Immature natural killer cell (primary cell): Measurements from ENCODE around the gene SPINT1. TPM values are rescaled to one million over a fixed set of nuclear protein-coding genes. Genes with fewer than 3 reads are reported as not detected.

Experiments
- DNase-seq, 3 donors: peaks; one replicate each; pipeline ENCODE4 v3.0.0; 2022; ENCODE audit warnings: mixed read lengths in 1 of 3
- H3K27ac Mint-ChIP-seq, 6 donors: one replicate each; pipeline ENCODE4 v1.8.0; 2020; ENCODE audit warnings: mixed read lengths in 6 of 6, mild to moderate bottlenecking in 5 of 6, inconsistent platforms in 4 of 6, moderate library complexity in 3 of 6
- H3K27me3 Mint-ChIP-seq, 3 donors: one replicate each; pipeline ENCODE4 v1.8.0; 2020 to 2021; ENCODE audit warnings: low read depth in 3 of 3, mild to moderate bottlenecking in 3 of 3, mixed read lengths in 3 of 3, moderate library complexity in 3 of 3, inconsistent platforms in 1 of 3
- H3K36me3 Mint-ChIP-seq, 3 donors: one replicate each; pipeline ENCODE4 v1.8.0; 2020; ENCODE audit warnings: mixed read lengths in 3 of 3, inconsistent platforms in 2 of 3, mild to moderate bottlenecking in 2 of 3
- H3K4me1 Mint-ChIP-seq, 2 donors: one replicate each; pipeline ENCODE4 v1.8.0; 2020; ENCODE audit warnings: inconsistent platforms in 2 of 2, mild to moderate bottlenecking in 2 of 2, mixed read lengths in 2 of 2, moderate library complexity in 1 of 2
- H3K4me3 Mint-ChIP-seq, 5 donors: one replicate each; pipeline ENCODE4 v1.8.0; 2020; ENCODE audit warnings: mild to moderate bottlenecking in 5 of 5, mixed read lengths in 5 of 5, inconsistent platforms in 3 of 5, moderate library complexity in 3 of 5
- H3K9me3 Mint-ChIP-seq, 6 donors: one replicate each; pipeline ENCODE4 v1.8.0; 2020; ENCODE audit warnings: mild to moderate bottlenecking in 6 of 6, mixed read lengths in 6 of 6, inconsistent platforms in 4 of 6, moderate library complexity in 3 of 6
- polyA plus RNA-seq, 3 donors: library from polyadenylated mRNA; unstranded; fragments of 300-500 nt; fragmentation: Illumina TruSeq; gene quantifications; one replicate each; pipeline ENCODE4 v1.2.3, GENCODE V29; 2021

Gene SPINT1, protein sequence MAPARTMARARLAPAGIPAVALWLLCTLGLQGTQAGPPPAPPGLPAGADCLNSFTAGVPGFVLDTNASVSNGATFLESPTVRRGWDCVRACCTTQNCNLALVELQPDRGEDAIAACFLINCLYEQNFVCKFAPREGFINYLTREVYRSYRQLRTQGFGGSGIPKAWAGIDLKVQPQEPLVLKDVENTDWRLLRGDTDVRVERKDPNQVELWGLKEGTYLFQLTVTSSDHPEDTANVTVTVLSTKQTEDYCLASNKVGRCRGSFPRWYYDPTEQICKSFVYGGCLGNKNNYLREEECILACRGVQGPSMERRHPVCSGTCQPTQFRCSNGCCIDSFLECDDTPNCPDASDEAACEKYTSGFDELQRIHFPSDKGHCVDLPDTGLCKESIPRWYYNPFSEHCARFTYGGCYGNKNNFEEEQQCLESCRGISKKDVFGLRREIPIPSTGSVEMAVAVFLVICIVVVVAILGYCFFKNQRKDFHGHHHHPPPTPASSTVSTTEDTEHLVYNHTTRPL
- 1 to 10 TPM in 2 of 3 donors, under 1 TPM in 1; 0.48 to 3.9 (median 1.8) TPM for polyA plus RNA-seq

DNA sequence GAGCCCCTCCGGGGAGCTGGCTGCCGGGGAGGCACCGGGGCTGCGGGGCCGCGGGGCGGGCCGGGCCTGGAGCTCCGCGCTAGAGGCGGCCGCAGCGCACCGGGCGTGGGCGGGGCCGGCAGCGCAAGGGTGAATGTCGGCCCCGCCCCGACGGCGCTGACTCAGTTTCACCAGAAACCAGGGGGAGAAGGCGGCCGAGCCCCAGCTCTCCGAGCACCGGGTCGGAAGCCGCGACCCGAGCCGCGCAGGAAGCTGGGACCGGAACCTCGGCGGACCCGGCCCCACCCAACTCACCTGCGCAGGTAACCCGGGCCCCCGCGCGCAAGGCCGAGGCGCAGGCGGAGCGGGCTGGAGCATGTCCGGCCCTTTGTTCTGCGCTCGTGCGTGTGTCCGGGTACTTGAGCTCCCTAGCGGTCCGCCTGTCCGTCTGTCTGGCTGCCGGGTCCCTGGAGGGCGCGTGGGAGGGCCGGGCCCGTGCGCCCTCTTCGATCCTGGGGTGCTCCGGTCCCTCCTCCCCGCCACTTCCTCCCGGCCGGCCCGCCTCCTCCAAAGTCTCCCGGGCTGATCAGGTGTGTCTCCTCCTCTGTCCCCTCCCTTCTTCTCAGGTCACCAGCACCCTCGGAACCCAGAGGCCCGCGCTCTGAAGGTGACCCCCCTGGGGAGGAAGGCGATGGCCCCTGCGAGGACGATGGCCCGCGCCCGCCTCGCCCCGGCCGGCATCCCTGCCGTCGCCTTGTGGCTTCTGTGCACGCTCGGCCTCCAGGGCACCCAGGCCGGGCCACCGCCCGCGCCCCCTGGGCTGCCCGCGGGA is at the start of gene SPINT1:
SPINT1 (plus strand) TSS at position 164 of the 811 bp plus-strand sequence; CDS start at position 671, 507 bp downstream.
- Mint-ChIP-seq H3K36me3 (no peaks in the 10 kb centered on the region), H3K4me3 (peak within 1 kb of the TSS; percentile 74 to 85 (median 81)), H3K27ac (no peak within 1 kb of the TSS), H3K27me3 (peaks cover 7 to 18% (median 8%) of the 10 kb centered on the region in 3 donors), H3K4me1 (peaks cover 12 to 13% of the 10 kb centered on the region in 2 donors), H3K9me3 (peaks cover 0 to 2% (median 0%) of the 10 kb centered on the region in 6 donors)
- peak in 1 of 3 donors; percentile 17 for DNase-seq

DNA sequence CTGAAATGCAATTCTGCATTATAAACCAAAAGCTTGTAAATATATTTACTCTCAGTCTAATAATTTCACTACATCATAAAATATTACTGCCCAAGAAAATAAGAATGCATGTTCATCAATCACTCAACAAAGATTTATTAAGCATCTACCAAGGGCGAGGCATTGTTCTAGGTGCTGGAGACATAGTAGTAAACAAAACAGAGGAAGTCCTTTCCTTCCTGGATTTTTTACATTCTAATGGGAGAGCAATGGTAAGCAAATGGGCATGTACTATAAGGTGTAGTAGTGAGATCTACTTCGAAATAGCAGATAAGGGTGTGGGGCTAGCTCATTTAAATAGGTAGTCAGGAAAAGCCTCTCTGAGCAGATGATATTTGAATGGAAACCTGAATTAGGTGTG is 47.8 kb upstream of the SPINT1 start:
- Mint-ChIP-seq H3K4me3 (no peak overlapping the region), H3K27ac (peak overlapping the region in 2 of 6 donors; percentile 1 to 10), H3K9me3 (no peaks in the 10 kb centered on the region), H3K36me3 (peaks cover 5 to 21% (median 9%) of the 10 kb centered on the region in 3 donors), H3K4me1 (peaks cover 11 to 35% of the 10 kb centered on the region in 2 donors), H3K27me3 (peaks cover 0 to 2% (median 2%) of the 10 kb centered on the region in 3 donors)
- DNase-seq, result no peak

DNA sequence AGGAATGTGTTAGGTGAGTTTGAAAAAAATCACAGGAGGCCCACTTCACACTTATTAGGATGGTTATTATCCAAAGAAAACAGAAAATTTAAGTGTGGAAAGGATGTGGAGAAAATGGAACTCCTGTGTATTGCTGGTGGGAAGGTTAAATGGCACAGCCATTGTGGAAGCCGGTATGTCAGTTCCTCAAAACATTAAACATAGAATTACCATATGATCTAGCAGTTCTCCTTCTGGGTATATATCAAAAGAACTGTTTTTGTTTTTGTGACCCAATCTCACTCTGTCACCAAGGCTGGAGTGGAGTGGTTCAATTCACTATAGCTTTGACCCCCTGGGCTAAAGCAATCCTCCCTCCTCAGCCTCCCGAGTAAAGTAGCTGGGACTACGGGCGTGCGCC is 47.3 kb upstream of the SPINT1 start:
- Mint-ChIP-seq H3K9me3 (no peaks in the 10 kb centered on the region), H3K27ac (peak overlapping the region in 1 of 6 donors; percentile 1), H3K36me3 (peaks cover 5 to 23% (median 9%) of the 10 kb centered on the region in 3 donors), H3K4me1 (peaks cover 14 to 39% of the 10 kb centered on the region in 2 donors), H3K27me3 (peaks cover 0 to 2% (median 2%) of the 10 kb centered on the region in 3 donors), H3K4me3 (no peak overlapping the region)
- no peak for DNase-seq

DNA sequence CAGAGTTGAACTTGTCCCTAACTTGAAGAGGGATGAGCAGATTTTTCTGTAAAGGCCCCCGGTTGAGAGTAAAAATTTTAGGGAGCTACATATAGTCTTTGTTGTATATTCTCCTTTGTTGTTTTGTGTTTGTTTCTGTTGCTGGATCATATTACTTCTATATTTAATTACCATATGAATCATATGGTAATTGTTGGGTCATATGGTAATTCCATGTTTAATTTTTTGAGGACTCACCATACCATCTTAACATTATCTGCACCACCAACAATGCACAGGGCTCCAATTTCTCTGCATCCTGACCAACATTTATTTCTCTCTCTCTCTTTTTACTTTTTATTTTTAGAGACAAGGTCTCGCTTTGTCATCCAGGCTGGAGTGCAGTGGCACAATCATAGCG is 44.3 kb upstream of the SPINT1 start:
- Mint-ChIP-seq H3K4me1 (peaks cover 22 to 55% of the 10 kb centered on the region in 2 donors), H3K4me3 (no peak overlapping the region), H3K27me3 (peaks cover 0 to 2% (median 0%) of the 10 kb centered on the region in 3 donors), H3K36me3 (peaks cover 3 to 20% (median 5%) of the 10 kb centered on the region in 3 donors), H3K27ac (peak overlapping the region in 1 of 6 donors; percentile 64), H3K9me3 (no peaks in the 10 kb centered on the region)
- no peak for DNase-seq

DNA sequence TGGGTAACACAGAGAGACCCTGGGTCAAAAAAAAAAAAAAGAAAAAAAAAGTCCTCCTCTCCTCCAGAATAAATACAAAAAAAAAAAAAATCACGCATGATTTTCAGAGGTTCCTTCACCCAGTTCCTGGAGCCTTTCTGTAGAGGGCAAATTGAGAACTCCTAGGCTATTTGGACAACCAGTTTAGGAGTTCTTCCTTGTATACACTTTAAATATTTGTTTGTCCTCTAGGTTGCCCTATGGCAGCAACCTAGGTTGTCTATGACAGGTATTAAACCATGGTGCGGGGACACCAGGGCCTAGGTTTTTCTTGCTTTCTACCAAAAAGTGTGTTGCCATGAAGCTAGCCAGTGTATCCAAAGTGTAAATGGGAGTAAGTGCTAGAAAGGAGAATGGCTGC is 40.8 kb upstream of the SPINT1 start:
- H3K9me3 Mint-ChIP-seq, result no peaks in the 10 kb centered on the region
- H3K27me3 Mint-ChIP-seq, result peaks cover 0 to 6% (median 0%) of the 10 kb centered on the region in 3 donors
- peaks cover 3 to 18% (median 4%) of the 10 kb centered on the region in 3 donors for H3K36me3 Mint-ChIP-seq
- no peak for DNase-seq
- H3K27ac Mint-ChIP-seq, result no peak overlapping the region
- peaks cover 28 to 54% of the 10 kb centered on the region in 2 donors for H3K4me1 Mint-ChIP-seq
- H3K4me3 Mint-ChIP-seq, result no peak overlapping the region

DNA sequence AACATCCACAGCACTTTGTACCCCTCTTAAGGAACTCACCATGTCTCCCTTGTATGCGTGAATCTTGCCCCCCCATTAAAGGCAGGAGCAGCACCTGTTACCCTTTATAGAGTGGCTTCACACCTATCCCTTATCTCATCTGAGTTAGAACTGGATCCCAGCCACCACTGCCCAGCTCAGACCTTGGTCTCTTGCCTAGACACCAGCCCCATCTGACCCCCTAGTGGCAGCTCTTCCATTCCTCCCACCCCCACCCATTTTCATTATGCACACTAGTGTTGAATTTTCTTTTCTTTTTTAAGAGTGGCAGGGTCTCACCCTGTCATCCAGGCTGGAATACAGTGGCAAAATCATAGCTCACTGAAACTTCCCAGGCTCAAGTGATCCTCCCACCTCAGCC is 40.2 kb upstream of the SPINT1 start:
- Mint-ChIP-seq H3K27me3 (peaks cover 0 to 7% (median 0%) of the 10 kb centered on the region in 3 donors), H3K9me3 (no peaks in the 10 kb centered on the region), H3K36me3 (peaks cover 0 to 13% (median 3%) of the 10 kb centered on the region in 3 donors), H3K27ac (peak overlapping the region in 1 of 6 donors; percentile 9), H3K4me3 (no peak overlapping the region), H3K4me1 (peaks cover 31 to 55% of the 10 kb centered on the region in 2 donors)
- DNase-seq, result no peak

DNA sequence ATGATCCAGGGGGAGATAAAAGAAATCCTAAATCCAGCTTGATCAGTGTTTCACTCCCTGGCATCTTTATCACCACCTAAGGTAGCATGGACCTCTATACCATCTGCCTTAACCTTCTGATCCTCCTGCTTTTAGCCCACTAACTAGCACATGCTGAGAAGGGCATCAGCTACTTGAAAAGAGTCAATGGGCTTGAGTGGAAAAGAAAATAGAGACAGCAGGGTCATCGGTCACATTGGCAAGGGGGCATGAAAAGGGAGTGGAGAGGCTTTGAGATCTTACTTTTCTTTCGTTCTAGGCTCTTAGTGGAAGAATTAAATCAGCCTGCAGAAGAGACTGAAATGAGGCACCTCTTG is 37.2 kb upstream of the SPINT1 start:
- peaks cover 7 to 8% (median 8%) of the 10 kb centered on the region in 3 donors for H3K36me3 Mint-ChIP-seq
- peaks cover 0 to 7% (median 0%) of the 10 kb centered on the region in 3 donors for H3K27me3 Mint-ChIP-seq
- peak overlapping the region; percentile 94 to 98 (median 98) for H3K27ac Mint-ChIP-seq
- no peaks in the 10 kb centered on the region for H3K9me3 Mint-ChIP-seq
- peaks cover 28 to 39% of the 10 kb centered on the region in 2 donors for H3K4me1 Mint-ChIP-seq
- DNase-seq, result no peak
- H3K4me3 Mint-ChIP-seq, result peak overlapping the region; percentile 98 to 99 (median 99)

DNA sequence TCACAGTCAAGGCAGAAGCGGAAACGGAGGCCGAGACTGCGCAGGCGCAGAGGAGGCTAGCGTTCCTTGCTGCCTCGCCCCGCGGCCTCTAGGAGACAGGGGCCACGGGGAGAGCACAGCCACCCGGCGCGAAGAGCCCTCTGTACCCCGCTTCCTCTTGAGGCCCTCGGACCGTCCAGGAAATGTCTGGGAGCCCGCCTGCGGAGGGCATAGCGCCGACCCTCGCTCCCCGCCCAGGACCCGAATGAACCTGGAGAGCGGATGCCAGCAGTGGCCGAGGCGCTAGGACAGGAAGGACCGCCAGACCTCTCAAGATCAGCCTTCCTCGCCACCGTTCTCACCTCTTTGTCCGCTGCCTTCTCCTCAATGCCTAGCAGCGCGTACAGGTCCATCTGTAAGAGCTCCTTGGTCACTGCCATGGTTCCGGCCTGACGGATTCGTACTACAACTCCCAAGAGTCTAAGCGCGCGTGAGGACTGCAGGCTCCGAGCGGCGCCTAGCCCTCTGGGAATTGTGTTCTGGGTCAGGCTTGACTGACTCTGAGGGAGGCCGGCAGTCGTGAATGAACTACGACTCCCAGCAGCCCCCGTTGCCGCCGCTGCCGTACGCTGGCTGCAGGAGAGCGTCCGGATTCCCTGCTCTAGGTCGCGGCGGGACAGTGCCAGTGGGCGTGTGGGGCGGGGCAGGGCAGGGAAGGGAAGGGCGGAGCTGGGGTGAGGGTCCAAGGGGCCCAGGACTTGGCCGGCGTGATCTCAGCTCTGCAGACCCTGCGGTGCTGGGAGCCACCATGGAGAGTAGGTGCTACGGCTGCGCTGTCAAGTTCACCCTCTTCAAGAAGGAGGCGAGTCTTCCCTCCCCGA is 36.6 kb upstream of the SPINT1 start, which contains the start of the genes DNAJC17 and ZFYVE19:
DNAJC17 (minus strand) TSS at position 446 of the 860 bp plus-strand sequence; CDS start at position 419, 27 bp downstream.
ZFYVE19 (plus strand) TSS at position 62 of the 860 bp plus-strand sequence; CDS start at position 563, 501 bp downstream.
- Mint-ChIP-seq H3K9me3 (no peaks in the 10 kb centered on the region), H3K4me3 (peak within 1 kb of the TSS; percentile 98 to 99 (median 99)), H3K27ac (peak within 1 kb of the TSS; percentile 94 to 98 (median 98)), H3K27me3 (peaks cover 0 to 7% (median 0%) of the 10 kb centered on the region in 3 donors), H3K36me3 (peaks cover 5 to 14% (median 8%) of the 10 kb centered on the region in 3 donors), H3K4me1 (peaks cover 25 to 35% of the 10 kb centered on the region in 2 donors)
- peak; percentile 89 to 90 (median 90) for DNase-seq

DNA sequence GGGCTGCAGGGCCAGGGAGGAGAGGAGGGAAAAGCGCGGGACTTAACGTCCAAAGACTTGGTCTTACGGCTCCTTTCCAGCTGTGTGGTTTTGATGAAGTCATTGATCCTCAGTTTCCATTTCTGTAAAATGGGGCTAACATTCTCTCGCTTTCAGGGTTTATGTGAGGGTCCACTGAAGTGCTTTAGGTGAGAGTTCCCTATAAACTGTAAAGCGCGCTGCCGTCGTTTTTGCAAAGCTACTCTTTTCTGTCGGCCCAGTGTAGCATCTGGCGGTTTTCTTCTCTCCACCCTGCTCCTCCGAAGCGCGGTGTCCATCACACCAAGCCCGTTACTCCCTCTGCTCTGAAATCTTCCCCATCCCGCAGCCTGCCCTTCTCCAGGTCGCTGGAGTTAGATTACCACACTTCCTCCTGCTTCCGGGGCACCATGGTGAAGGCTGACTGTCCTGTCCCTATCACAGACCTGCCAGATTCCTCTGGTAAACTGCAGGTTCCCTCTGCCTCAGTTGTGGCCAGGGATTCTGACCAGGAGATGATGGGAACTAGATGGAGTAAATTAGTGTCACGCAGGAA is 35.9 kb upstream of the SPINT1 start:
- Mint-ChIP-seq H3K4me1 (peaks cover 25 to 34% of the 10 kb centered on the region in 2 donors), H3K4me3 (peak overlapping the region; percentile 98 to 99 (median 99)), H3K36me3 (peaks cover 5 to 16% (median 8%) of the 10 kb centered on the region in 3 donors), H3K9me3 (no peaks in the 10 kb centered on the region), H3K27me3 (peaks cover 0 to 7% (median 0%) of the 10 kb centered on the region in 3 donors), H3K27ac (peak overlapping the region; percentile 69 to 98 (median 97))
- DNase-seq, result no peak

DNA sequence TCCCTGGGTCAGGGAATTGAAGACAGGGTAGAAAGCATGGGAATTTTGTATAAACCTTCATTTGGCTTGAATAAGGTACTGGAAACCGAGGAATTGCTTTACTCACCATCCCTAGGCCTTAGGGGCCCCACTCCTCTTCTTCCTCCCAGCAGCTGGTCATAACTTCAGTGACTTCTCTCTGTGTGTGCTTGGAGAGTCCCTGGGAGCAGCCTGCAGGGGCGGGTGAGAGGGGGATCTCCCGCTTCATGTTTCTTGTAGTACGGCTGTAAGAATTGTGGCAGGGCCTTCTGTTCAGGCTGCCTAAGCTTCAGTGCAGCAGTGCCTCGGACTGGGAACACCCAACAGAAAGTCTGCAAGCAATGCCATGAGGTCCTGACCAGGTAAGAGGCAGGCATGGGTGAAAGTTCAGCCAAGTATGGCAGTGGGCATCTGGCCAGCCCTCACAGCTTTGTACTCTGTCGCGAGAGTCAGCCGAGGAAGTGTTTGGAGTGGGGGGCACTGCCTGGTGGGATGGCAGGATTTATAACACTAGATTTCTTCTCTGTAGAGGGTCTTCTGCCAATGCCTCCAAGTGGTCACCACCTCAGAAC is 34.9 kb upstream of the SPINT1 start:
- H3K4me3 Mint-ChIP-seq, result peak overlapping the region; percentile 98 to 99 (median 99)
- DNase-seq, result no peak
- H3K27me3 Mint-ChIP-seq, result peaks cover 0 to 7% (median 0%) of the 10 kb centered on the region in 3 donors
- H3K9me3 Mint-ChIP-seq, result no peaks in the 10 kb centered on the region
- H3K4me1 Mint-ChIP-seq, result peaks cover 21 to 25% of the 10 kb centered on the region in 2 donors
- H3K27ac Mint-ChIP-seq, result peak overlapping the region in 1 of 6 donors; percentile 23
- peaks cover 5 to 16% (median 8%) of the 10 kb centered on the region in 3 donors for H3K36me3 Mint-ChIP-seq

DNA sequence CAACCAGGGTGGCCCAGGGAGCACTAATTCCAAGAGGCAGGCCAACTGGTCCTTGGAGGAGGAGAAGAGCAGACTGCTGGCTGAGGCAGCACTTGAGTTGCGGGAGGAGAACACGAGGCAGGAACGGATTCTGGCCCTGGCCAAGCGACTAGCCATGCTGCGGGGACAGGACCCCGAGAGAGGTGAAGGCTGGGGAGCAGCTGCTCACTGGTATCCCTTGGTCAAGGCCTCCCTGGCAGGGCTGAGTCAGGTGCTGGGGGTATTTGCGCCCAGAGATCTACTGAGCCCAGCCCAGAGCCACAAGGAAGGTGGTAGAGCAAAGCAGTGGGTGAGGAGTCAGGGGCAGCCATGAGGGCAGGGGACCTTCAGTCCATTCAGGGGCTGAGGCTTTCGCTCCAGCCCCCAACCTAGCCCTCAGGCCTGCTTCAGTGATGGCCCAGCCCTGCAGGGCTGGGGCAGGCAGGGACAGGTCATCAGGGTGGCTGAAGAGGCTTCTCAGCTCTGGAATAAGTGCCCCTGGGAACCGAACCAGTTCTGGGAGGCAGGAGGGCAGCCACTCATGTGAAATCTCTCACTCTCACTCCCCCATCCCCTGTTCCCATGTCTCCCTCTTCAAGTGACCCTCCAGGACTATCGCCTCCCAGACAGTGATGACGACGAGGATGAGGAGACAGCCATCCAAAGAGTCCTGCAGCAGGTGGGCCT is 31.0 kb upstream of the SPINT1 start:
- Mint-ChIP-seq H3K27me3 (peaks cover 0 to 3% (median 0%) of the 10 kb centered on the region in 3 donors), H3K4me1 (peaks cover 8 to 9% of the 10 kb centered on the region in 2 donors), H3K9me3 (no peaks in the 10 kb centered on the region), H3K36me3 (peaks cover 15 to 25% (median 16%) of the 10 kb centered on the region in 3 donors), H3K27ac (no peak overlapping the region), H3K4me3 (no peak overlapping the region)
- no peak for DNase-seq
